Smooth muscle cell (in vitro differentiated cells): Measurements from ENCODE around the gene PLEKHO1. TPM values are rescaled to one million over a fixed set of nuclear protein-coding genes. Genes with fewer than 3 reads are reported as not detected.

Experiments used
- DNase-seq: peaks from one replicate; lab custom pipeline; 2025; ENCODE audit not compliant: unreplicated experiment; lab: John Stamatoyannopoulos, UW
- H2AFZ ChIP-seq: fragments of 200-600 bp; sonication (generic); 2 replicates; pipeline ENCODE4 v1.6.0; 2016; ENCODE audit warnings: antibody characterized with exemption, low read depth, mild to moderate bottlenecking
- H3F3A ChIP-seq: fragments of 200-600 bp; sonication (generic); 2 replicates; pipeline ENCODE4 v1.6.0; 2017; ENCODE audit warnings: antibody characterized with exemption, low read depth
- H3K27ac ChIP-seq: fragments of 200-600 bp; sonication (generic); 2 replicates; pipeline ENCODE4 v1.5.1; 2016; ENCODE audit warnings: low read depth, mild to moderate bottlenecking
- H3K27me3 ChIP-seq: fragments of 200-600 bp; sonication (generic); 2 replicates; pipeline ENCODE4 v1.6.1; 2016; ENCODE audit warnings: low read depth, mild to moderate bottlenecking
- H3K36me3 ChIP-seq: fragments of 200-600 bp; sonication (generic); 2 replicates; pipeline ENCODE4 v1.5.1; 2016; ENCODE audit warnings: low read depth
- H3K4me1 ChIP-seq: fragments of 200-600 bp; sonication (generic); 2 replicates; pipeline ENCODE4 v1.5.1; 2016; ENCODE audit warnings: low read depth
- H3K4me2 ChIP-seq: fragments of 200-600 bp; sonication (generic); 2 replicates; pipeline ENCODE4 v1.6.0; 2016; ENCODE audit warnings: mild to moderate bottlenecking
- H3K4me3 ChIP-seq: fragments of 200-600 bp; sonication (generic); 2 replicates; pipeline ENCODE4 v1.5.1; 2016; ENCODE audit warnings: mild to moderate bottlenecking
- H3K79me2 ChIP-seq: fragments of 200-600 bp; sonication (generic); 2 replicates; pipeline ENCODE4 v1.6.0; 2016; ENCODE audit warnings: low read depth, mild to moderate bottlenecking
- H3K9ac ChIP-seq: fragments of 200-600 bp; sonication (generic); 2 replicates; pipeline ENCODE4 v1.6.0; 2016; ENCODE audit warnings: low read depth
- H3K9me3 ChIP-seq: fragments of 200-600 bp; sonication (generic); replicated peaks from 2 replicates; pipeline ENCODE4 v1.5.1; 2016; ENCODE audit warnings: low read depth
- H4K20me1 ChIP-seq: fragments of 200-600 bp; sonication (generic); 2 replicates; pipeline ENCODE4 v1.6.0; 2016; ENCODE audit warnings: low read depth
- CTCF ChIP-seq: fragments of 200-600 bp; sonication (generic); IDR thresholded peaks from 2 replicates; pipeline ENCODE4 v1.5.1; 2017; ENCODE audit warnings: borderline replicate concordance, mild to moderate bottlenecking, antibody characterized with exemption; ENCODE audit not compliant: insufficient read depth, poor library complexity, severe bottlenecking
- WGBS: methylation state at CpG from one replicate; pipeline ENCODE4 v1.1.7; 2016; ENCODE audit warnings: low lambda C conversion rate; 5-methylcytosine and 5-hydroxymethylcytosine counted together
- polyA plus RNA-seq: library from polyadenylated mRNA; unstranded; fragments of >200 nt; fragmentation: Nextera tagmentation; extraction: Ambion mirVana; gene quantifications from 2 replicates; pipeline ENCODE4 v1.2.1, GENCODE V29; 2016
- total RNA-seq: library from RNA; depleted of rRNA; stranded (reverse); fragments of >200 nt; gene quantifications from 2 replicates; pipeline ENCODE4 v1.2.3, GENCODE V29; 2014

PLEKHO1 gene
- total and polyA plus RNA-seq, 2 experiments from 2014 or later, result 48.5 to 75.5 TPM

DNA sequence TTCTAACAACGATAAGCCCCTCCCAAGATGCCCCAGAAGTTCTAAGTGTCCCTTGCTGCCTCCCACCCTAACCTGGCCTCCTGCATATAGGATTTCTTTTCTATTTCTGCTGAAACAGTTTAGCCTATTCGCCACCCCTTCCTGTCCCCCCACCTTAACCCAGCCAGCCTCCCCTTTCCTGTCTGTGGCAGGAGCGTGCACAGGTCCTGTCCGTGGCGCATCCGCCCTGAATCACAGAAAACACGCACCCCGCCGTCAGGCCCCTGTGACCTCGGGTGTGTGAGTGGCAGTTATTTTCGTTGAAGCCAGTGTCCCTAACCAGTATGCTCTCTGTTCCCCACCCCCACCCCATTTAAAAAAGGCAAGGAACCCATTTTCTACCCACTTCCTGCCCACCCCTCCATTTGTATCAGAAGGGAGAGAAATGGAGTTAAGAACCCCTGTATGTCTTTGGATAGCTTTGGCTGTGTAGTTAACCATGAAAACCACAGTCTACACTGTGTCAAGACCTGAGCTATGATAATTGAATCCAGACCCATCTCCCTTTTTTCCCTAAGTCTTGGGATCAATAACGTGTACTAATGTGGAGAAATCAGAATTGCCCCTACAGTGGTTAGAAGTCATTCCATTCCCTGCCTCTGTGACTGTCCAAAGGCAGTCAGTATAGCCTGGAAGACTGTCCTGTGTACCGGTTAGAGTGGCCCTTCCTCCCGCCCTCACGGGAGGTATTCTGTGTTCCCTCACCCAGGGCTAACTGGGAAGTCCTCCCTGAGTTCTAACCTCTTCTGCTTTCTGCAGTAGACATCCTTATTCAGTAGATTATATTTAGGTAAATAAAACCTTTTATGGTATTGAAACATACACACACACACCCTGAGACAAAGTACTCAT lies 1.8 kb downstream of the PLEKHO1 start:
- TF ChIP-seq CTCF, result no peak
- WGBS, result 27% methylated on average over 14 of the region's 15 CpGs
- Histone ChIP-seq H3K27me3 (no peaks in the 10 kb centered on the region), H3K9ac (peak overlapping the region; percentile 92), H3K36me3 (peaks cover 4% of the 10 kb centered on the region), H3K4me1 (peaks cover 9% of the 10 kb centered on the region), H3K4me3 (peak overlapping the region; percentile 65), H3K9me3 (no peaks in the 10 kb centered on the region), H4K20me1 (peaks cover 20% of the 10 kb centered on the region), H3F3A (peaks cover 8% of the 10 kb centered on the region), H3K79me2 (peaks cover 40% of the 10 kb centered on the region), H2AFZ (no peak overlapping the region), H3K27ac (peak overlapping the region; percentile 86), H3K4me2 (peak overlapping the region; percentile 91)
- DNase-seq, result no peak

DNA sequence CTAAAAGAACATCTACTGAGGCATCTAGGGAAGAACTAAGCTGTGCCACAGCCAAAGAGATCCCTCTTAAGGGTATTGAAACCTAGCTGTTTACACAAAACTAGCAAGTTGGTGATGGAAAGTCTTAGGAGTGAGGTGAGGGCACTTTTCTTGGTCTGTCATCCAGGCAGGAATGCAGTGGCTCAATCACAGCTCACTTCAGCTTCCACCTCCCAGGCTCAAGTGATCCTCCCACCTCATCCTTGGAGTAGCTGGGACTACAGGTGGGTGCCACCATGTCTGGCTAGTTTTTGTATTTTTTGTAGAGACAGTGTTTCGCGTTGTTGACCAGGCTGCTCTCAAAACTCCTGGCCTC lies 2.4 kb downstream of the PLEKHO1 start:
- DNase-seq, result no peak
- Histone ChIP-seq H3K27ac (peak overlapping the region; percentile 86), H2AFZ (no peak overlapping the region), H3K27me3 (no peaks in the 10 kb centered on the region), H3K9ac (peak overlapping the region; percentile 92), H3K4me2 (peak overlapping the region; percentile 91), H4K20me1 (peaks cover 20% of the 10 kb centered on the region), H3K36me3 (peaks cover 10% of the 10 kb centered on the region), H3F3A (peaks cover 14% of the 10 kb centered on the region), H3K79me2 (peaks cover 40% of the 10 kb centered on the region), H3K9me3 (no peaks in the 10 kb centered on the region), H3K4me1 (peaks cover 9% of the 10 kb centered on the region), H3K4me3 (peak overlapping the region; percentile 65)
- WGBS, result 86% methylated on average over 2 of the region's 2 CpGs
- no peak for TF ChIP-seq CTCF

DNA sequence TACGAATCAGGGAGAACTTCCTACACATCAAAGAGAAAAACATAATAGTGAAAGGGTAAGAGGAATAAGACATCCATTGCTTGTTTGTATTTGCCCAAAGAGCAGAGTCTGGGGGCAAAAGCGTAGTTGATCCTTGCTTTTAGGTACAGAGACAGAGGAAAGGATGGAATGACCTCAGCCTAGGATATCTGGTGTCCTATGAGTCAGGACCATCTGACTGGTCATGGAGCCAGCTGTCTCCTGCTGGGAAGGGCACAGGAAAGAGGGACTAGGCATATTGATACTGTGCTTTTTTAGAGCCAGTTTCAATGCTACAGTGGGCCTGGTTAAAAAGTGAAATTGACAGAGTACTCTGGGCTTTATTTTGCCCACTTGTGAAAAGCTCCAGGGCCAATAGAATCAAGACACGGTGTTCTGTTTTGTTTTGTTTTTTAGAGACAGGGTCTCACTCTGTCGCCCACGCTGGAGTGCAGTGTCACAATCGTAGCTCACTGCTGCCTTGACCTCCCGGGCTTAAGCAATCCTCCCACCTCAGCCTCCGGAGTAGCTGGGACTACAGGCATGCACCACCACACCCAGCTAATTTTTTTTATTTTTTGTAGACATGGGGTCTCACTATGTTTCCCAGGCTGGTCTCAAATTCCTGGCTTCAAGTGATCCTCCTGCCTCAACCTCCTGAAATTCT lies 3.2 kb downstream of the PLEKHO1 start:
- Histone ChIP-seq H3K4me2 (peak overlapping the region; percentile 91), H3K9me3 (no peaks in the 10 kb centered on the region), H3K4me3 (no peak overlapping the region), H3F3A (peaks cover 19% of the 10 kb centered on the region), H2AFZ (no peak overlapping the region), H3K9ac (peak overlapping the region; percentile 13), H3K27ac (peak overlapping the region; percentile 86), H3K36me3 (peaks cover 10% of the 10 kb centered on the region), H3K79me2 (peaks cover 40% of the 10 kb centered on the region), H3K4me1 (peaks cover 9% of the 10 kb centered on the region), H4K20me1 (peaks cover 20% of the 10 kb centered on the region), H3K27me3 (no peaks in the 10 kb centered on the region)
- 51% methylated on average over 8 of the region's 8 CpGs for WGBS
- no peak for TF ChIP-seq CTCF
- DNase-seq, result no peak
